Smooth muscle cell (in vitro differentiated cells): ENCODE data around the gene PYM1. TPM values are rescaled to one million over a fixed set of nuclear protein-coding genes. Genes with fewer than 3 reads are reported as not detected.

Experiments
- DNase-seq: peaks from one replicate; lab custom pipeline; 2025; ENCODE audit not compliant: unreplicated experiment; lab: John Stamatoyannopoulos, UW
- H2AFZ ChIP-seq: fragments of 200-600 bp; sonication (generic); 2 replicates; pipeline ENCODE4 v1.6.0; 2016; ENCODE audit warnings: antibody characterized with exemption, low read depth, mild to moderate bottlenecking
- H3F3A ChIP-seq: fragments of 200-600 bp; sonication (generic); 2 replicates; pipeline ENCODE4 v1.6.0; 2017; ENCODE audit warnings: antibody characterized with exemption, low read depth
- H3K27ac ChIP-seq: fragments of 200-600 bp; sonication (generic); 2 replicates; pipeline ENCODE4 v1.5.1; 2016; ENCODE audit warnings: low read depth, mild to moderate bottlenecking
- H3K27me3 ChIP-seq: fragments of 200-600 bp; sonication (generic); 2 replicates; pipeline ENCODE4 v1.6.1; 2016; ENCODE audit warnings: low read depth, mild to moderate bottlenecking
- H3K36me3 ChIP-seq: fragments of 200-600 bp; sonication (generic); 2 replicates; pipeline ENCODE4 v1.5.1; 2016; ENCODE audit warnings: low read depth
- H3K4me1 ChIP-seq: fragments of 200-600 bp; sonication (generic); 2 replicates; pipeline ENCODE4 v1.5.1; 2016; ENCODE audit warnings: low read depth
- H3K4me2 ChIP-seq: fragments of 200-600 bp; sonication (generic); 2 replicates; pipeline ENCODE4 v1.6.0; 2016; ENCODE audit warnings: mild to moderate bottlenecking
- H3K4me3 ChIP-seq: fragments of 200-600 bp; sonication (generic); 2 replicates; pipeline ENCODE4 v1.5.1; 2016; ENCODE audit warnings: mild to moderate bottlenecking
- H3K79me2 ChIP-seq: fragments of 200-600 bp; sonication (generic); 2 replicates; pipeline ENCODE4 v1.6.0; 2016; ENCODE audit warnings: low read depth, mild to moderate bottlenecking
- H3K9ac ChIP-seq: fragments of 200-600 bp; sonication (generic); 2 replicates; pipeline ENCODE4 v1.6.0; 2016; ENCODE audit warnings: low read depth
- H3K9me3 ChIP-seq: fragments of 200-600 bp; sonication (generic); replicated peaks from 2 replicates; pipeline ENCODE4 v1.5.1; 2016; ENCODE audit warnings: low read depth
- H4K20me1 ChIP-seq: fragments of 200-600 bp; sonication (generic); 2 replicates; pipeline ENCODE4 v1.6.0; 2016; ENCODE audit warnings: low read depth
- CTCF ChIP-seq: fragments of 200-600 bp; sonication (generic); IDR thresholded peaks from 2 replicates; pipeline ENCODE4 v1.5.1; 2017; ENCODE audit warnings: borderline replicate concordance, mild to moderate bottlenecking, antibody characterized with exemption; ENCODE audit not compliant: insufficient read depth, poor library complexity, severe bottlenecking
- WGBS: methylation state at CpG from one replicate; pipeline ENCODE4 v1.1.7; 2016; ENCODE audit warnings: low lambda C conversion rate; 5-methylcytosine and 5-hydroxymethylcytosine counted together
- polyA plus RNA-seq: library from polyadenylated mRNA; unstranded; fragments of >200 nt; fragmentation: Nextera tagmentation; extraction: Ambion mirVana; gene quantifications from 2 replicates; pipeline ENCODE4 v1.2.1, GENCODE V29; 2016
- total RNA-seq: library from RNA; depleted of rRNA; stranded (reverse); fragments of >200 nt; gene quantifications from 2 replicates; pipeline ENCODE4 v1.2.3, GENCODE V29; 2014

The PYM1 gene
- total and polyA plus RNA-seq, 2 experiments from 2014 or later: 28.6 to 51.2 TPM

- no peaks in the 10 kb centered on the region for H4K20me1 ChIP-seq
- 25% methylated on average over 10 of the region's 10 CpGs for WGBS
- peak overlapping the region; percentile 92 for H2AFZ ChIP-seq
- H3F3A ChIP-seq: peaks cover 24% of the 10 kb centered on the region
- H3K27ac ChIP-seq: peak overlapping the region; percentile 75
- H3K4me2 ChIP-seq: peak overlapping the region; percentile 95
- no peaks in the 10 kb centered on the region for H3K36me3 ChIP-seq
- no peak for DNase-seq
- H3K4me3 ChIP-seq: peak overlapping the region; percentile 83
- H3K9me3 ChIP-seq: no peaks in the 10 kb centered on the region
- H3K4me1 ChIP-seq: peaks cover 15% of the 10 kb centered on the region
- H3K9ac ChIP-seq: peak overlapping the region; percentile 82
- peaks cover 28% of the 10 kb centered on the region for H3K79me2 ChIP-seq
- H3K27me3 ChIP-seq: no peaks in the 10 kb centered on the region
- TF ChIP-seq CTCF: no peak
These were observed 3.7 kb upstream of the PYM1 start for GRCh38 chr12:55931317-55931779.

- peak; percentile 9 for DNase-seq
- H3K4me2 ChIP-seq: peak within 1 kb of the TSS; percentile 95
- H3K27ac ChIP-seq: peak within 1 kb of the TSS; percentile 75
- H2AFZ ChIP-seq: peak within 1 kb of the TSS; percentile 92
- H3K9me3 ChIP-seq: no peaks in the 10 kb centered on the region
- peaks cover 33% of the 10 kb centered on the region for H3K79me2 ChIP-seq
- H4K20me1 ChIP-seq: no peaks in the 10 kb centered on the region
- peak within 1 kb of the TSS; percentile 82 for H3K9ac ChIP-seq
- H3K4me3 ChIP-seq: peak within 1 kb of the TSS; percentile 83
- TF ChIP-seq CTCF: peak; percentile 48
- H3K27me3 ChIP-seq: no peaks in the 10 kb centered on the region
- 39% methylated on average over 3 of the region's 3 CpGs for WGBS
- no peaks in the 10 kb centered on the region for H3K36me3 ChIP-seq
- peaks cover 24% of the 10 kb centered on the region for H3F3A ChIP-seq
- peaks cover 20% of the 10 kb centered on the region for H3K4me1 ChIP-seq
These were observed 3.1 kb upstream of the PYM1 start, which contains the start of gene DGKA for GRCh38 chr12:55930771-55931316. DGKA (plus strand) TSS chr12:55931162; CDS start chr12:55936504, 5,342 bp downstream.

GRCh38 chr12:55929306-55929791, 1.7 kb upstream of the PYM1 start:
- Histone ChIP-seq H4K20me1 (no peaks in the 10 kb centered on the region), H3K36me3 (no peaks in the 10 kb centered on the region), H3K4me2 (no peak overlapping the region), H3K4me3 (no peak overlapping the region), H3F3A (peaks cover 24% of the 10 kb centered on the region), H2AFZ (no peak overlapping the region), H3K27me3 (no peaks in the 10 kb centered on the region), H3K9ac (no peak overlapping the region), H3K27ac (peak overlapping the region; percentile 75), H3K9me3 (no peaks in the 10 kb centered on the region), H3K4me1 (peaks cover 24% of the 10 kb centered on the region), H3K79me2 (peaks cover 46% of the 10 kb centered on the region)
- WGBS: 90% methylated on average over 8 of the region's 8 CpGs
- no peak for DNase-seq
- no peak for TF ChIP-seq CTCF
